HCT116 (cell line): ENCODE measurements around the gene SPACA4. TPM values are rescaled to one million over a fixed set of nuclear protein-coding genes. Genes with fewer than 3 reads are reported as not detected.

Source experiments
- ATAC-seq: fragments of 200-7000 bp; cut with Tn5 transposase; 2 replicates; pipeline ENCODE4 v1.9.1; 2020; ENCODE audit warnings: mild to moderate bottlenecking, moderate library complexity
- BruUV-seq: library from RNA; stranded (reverse); fragments of 400-500 nt; replicated peaks from 2 replicates; lab custom pipeline; 2021; lab: Mats Ljungman, UMichigan
- CTCF ChIA-PET: fragments of 300-600 bp; sonication (Branson Sonifier 250); formaldehyde crosslinking; loops from one replicate; lab custom pipeline; 2021; ENCODE audit warnings: antibody characterized with exemption; lab: Charles Lee
- POLR2A ChIA-PET: fragments of 300-600, 350-600 bp; sonication (Branson Sonifier 250); formaldehyde crosslinking; loops from one replicate; lab custom pipeline; 2021; ENCODE audit warnings: antibody characterized with exemption; lab: Charles Lee
- RAD21 ChIA-PET, 2 experiments: fragments of 300-600 bp; sonication (Branson Sonifier 250); formaldehyde crosslinking; loops; one replicate each; lab custom pipeline; 2023; ENCODE audit warnings: low total read pairs in 2 of 2; ENCODE audit not compliant: uncharacterized antibody in 2 of 2, unreplicated experiment in 2 of 2, low non-redundant PET in 1 of 2; lab: Charles Lee
- DNase-seq: peaks from one replicate; pipeline ENCODE4 v3.0.0-alpha.2; 2010; ENCODE audit warnings: low read depth, low spot score
- H2AFZ ChIP-seq: fragments of 200-600 bp; shearing (Covaris generic), sonication (generic); 2 replicates; pipeline ENCODE4 v1.6.1; 2017; ENCODE audit warnings: low read depth, mixed run types, mixed read lengths, antibody characterized with exemption, low read length; ENCODE audit not compliant: poor library complexity, severe bottlenecking
- H3K27ac ChIP-seq: 2 replicates; pipeline ENCODE4 v1.5.1; 2012; ENCODE audit warnings: low read depth, low read length
- H3K27me3 ChIP-seq: fragments of 200-600 bp; sonication (generic); 2 replicates; pipeline ENCODE4 v1.6.1; 2016; ENCODE audit warnings: mixed run types, low read length, mixed read lengths; ENCODE audit not compliant: insufficient read depth
- H3K36me3 ChIP-seq, 2 experiments: fragments of 200-500 bp in 1 of 2; fragments of 200-600 bp in 1 of 2; sonication (Bioruptor generic) in 1 of 2; sonication (generic) in 1 of 2; 2 replicates each; pipeline versions ENCODE4 v1.5.1 to v1.6.1; 2014 to 2016; ENCODE audit warnings: low read length in 2 of 2, inconsistent platforms in 1 of 2, mixed read lengths in 1 of 2, mixed run types in 1 of 2; ENCODE audit not compliant: insufficient read depth in 2 of 2, control insufficient read depth in 1 of 2
- H3K4me1 ChIP-seq, 2 experiments: fragments of 200-600 bp in 1 of 2; sonication (generic) in 1 of 2; 2 replicates each; pipeline versions ENCODE4 v1.5.1 to v1.6.1; 2012 to 2017; ENCODE audit warnings: low read length in 2 of 2, inconsistent platforms in 1 of 2, mild to moderate bottlenecking in 1 of 2, mixed read lengths in 1 of 2, mixed run types in 1 of 2, moderate library complexity in 1 of 2; ENCODE audit not compliant: insufficient read depth in 2 of 2, control insufficient read depth in 1 of 2
- H3K4me2 ChIP-seq: fragments of 200-600 bp; sonication (generic); 2 replicates; pipeline ENCODE4 v1.6.1; 2017; ENCODE audit warnings: mixed run types, low read length, mixed read lengths
- H3K4me3 ChIP-seq, 2 experiments: fragments of 200-600 bp in 1 of 2; sonication (generic) in 1 of 2; replicated peaks in 1 of 2; 2 replicates each; pipeline ENCODE4 v1.5.1; 2011 to 2016; ENCODE audit warnings: low read length in 2 of 2, control low read depth in 1 of 2, low read depth in 1 of 2, mild to moderate bottlenecking in 1 of 2, mixed read lengths in 1 of 2, mixed run types in 1 of 2
- H3K79me2 ChIP-seq: fragments of 200-600 bp; sonication (generic); 2 replicates; pipeline ENCODE4 v1.6.1; 2017; ENCODE audit warnings: mild to moderate bottlenecking, mixed run types, low read length, moderate library complexity, mixed read lengths; ENCODE audit not compliant: insufficient read depth
- H3K9ac ChIP-seq: fragments of 200-600 bp; sonication (generic); 2 replicates; pipeline ENCODE4 v1.6.1; 2016; ENCODE audit warnings: low read length, mixed read lengths
- H3K9me2 ChIP-seq: fragments of 200-600 bp; sonication (generic), shearing (Covaris generic); 2 replicates; pipeline ENCODE4 v1.6.1; 2017; ENCODE audit warnings: mixed run types, mild to moderate bottlenecking, moderate library complexity; ENCODE audit not compliant: insufficient read depth
- H3K9me3 ChIP-seq, 2 experiments: fragments of 200-500 bp in 1 of 2; fragments of 200-600 bp in 1 of 2; sonication (Bioruptor generic) in 1 of 2; sonication (generic) in 1 of 2; 2 replicates each; pipeline ENCODE4 v1.6.1; 2014 to 2017; ENCODE audit warnings: low read length in 2 of 2, mixed read lengths in 2 of 2, inconsistent platforms in 1 of 2, low read depth in 1 of 2, mild to moderate bottlenecking in 1 of 2, mixed run types in 1 of 2, moderate library complexity in 1 of 2; ENCODE audit not compliant: control insufficient read depth in 1 of 2, insufficient read depth in 1 of 2
- H4K20me1 ChIP-seq: fragments of 200-600 bp; sonication (generic), shearing (Covaris generic); 2 replicates; pipeline ENCODE4 v1.6.1; 2017; ENCODE audit warnings: mixed run types, mild to moderate bottlenecking, moderate library complexity; ENCODE audit not compliant: insufficient read depth
- CEBPB ChIP-seq: IDR thresholded peaks from 2 replicates; pipeline ENCODE4 v1.6.1; 2012; ENCODE audit warnings: low read depth
- CTCF ChIP-seq, 3 experiments: fragments of 200-600 bp in 1 of 3; sonication (generic) in 1 of 3; IDR thresholded peaks in 2 of 3; conservative IDR thresholded peaks in 1 of 3; 2 replicates each; pipeline ENCODE4 v1.5.1; 2012 to 2017; ENCODE audit warnings: low read depth in 2 of 3, low read length in 2 of 3, antibody characterized with exemption in 1 of 3, borderline replicate concordance in 1 of 3, control low read depth in 1 of 3, mild to moderate bottlenecking in 1 of 3, mixed read lengths in 1 of 3, mixed run types in 1 of 3, moderate library complexity in 1 of 3; ENCODE audit not compliant: insufficient read depth in 1 of 3
- RAD21 ChIP-seq: IDR thresholded peaks from 2 replicates; pipeline ENCODE4 v1.6.1; 2012; ENCODE audit warnings: low read depth, mild to moderate bottlenecking
- TCF7L2 ChIP-seq: IDR thresholded peaks from 2 replicates; pipeline ENCODE4 v1.7.0; 2011; ENCODE audit warnings: borderline replicate concordance, inconsistent platforms; ENCODE audit not compliant: insufficient read depth, insufficient read length; ENCODE audit errors: extremely low read depth
- ZNF274 ChIP-seq: fragments of 200-500 bp; sonication (Bioruptor generic); IDR thresholded peaks from 2 replicates; pipeline ENCODE4 v1.6.1; 2014; ENCODE audit warnings: mild to moderate bottlenecking, low read depth, low read length, inconsistent platforms
- intact Hi-C: fragments of 100-400 bp; cut with micrococcal nuclease; formaldehyde crosslinking; loops from 2 replicates; pipeline ENCODE4 v1.10.0; 2022
- total RNA-seq: library from RNA; stranded (reverse); gene quantifications from one replicate; pipeline ENCODE4 v1.2.1, GENCODE V29; 2021; ENCODE audit not compliant: unreplicated experiment

The SPACA4 gene
- total RNA-seq, 1 experiment from 2014 or later, result not detected

DNA sequence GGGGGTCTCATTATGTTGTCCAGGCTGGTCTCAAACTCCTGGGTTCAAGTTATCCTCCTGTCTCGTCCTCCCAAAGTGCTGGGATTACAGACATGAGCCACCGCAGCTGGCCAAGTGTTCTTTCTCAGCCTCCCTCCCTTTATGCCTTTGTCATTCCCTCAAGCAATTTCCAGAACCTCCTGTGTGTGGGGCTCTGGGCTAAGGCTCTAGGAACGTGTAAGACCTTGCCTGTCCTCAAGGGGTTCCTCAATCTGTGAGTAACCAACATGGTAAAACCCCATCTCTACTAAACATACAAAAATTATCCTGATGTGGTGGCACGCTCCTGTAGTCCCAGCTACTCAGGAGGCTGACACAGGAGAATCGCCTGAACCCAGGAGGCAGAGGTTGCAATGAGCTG, 15.5 kb upstream of the SPACA4 start:
- Histone ChIP-seq H3K9me3 (no peaks in the 10 kb centered on the region), H3K9me2 (no peaks in the 10 kb centered on the region), H4K20me1 (no peaks in the 10 kb centered on the region), H3K4me3 (no peak overlapping the region), H3K9ac (no peak overlapping the region), H3K79me2 (no peaks in the 10 kb centered on the region), H2AFZ (no peak overlapping the region), H3K27me3 (no peaks in the 10 kb centered on the region), H3K4me2 (no peak overlapping the region), H3K36me3 (no peaks in the 10 kb centered on the region), H3K27ac (no peak overlapping the region), H3K4me1 (peaks cover 6 to 24% of the 10 kb centered on the region in 2 experiments; a peak in 3 of 4 replicates)
- BruUV-seq, result no TSS peak
- CTCF ChIA-PET, result interaction anchor here (0.8 to 2.9 kb wide), 4 partner anchors 13 to 89 kb away, joined by 3 to 10 read pairs (median 4); no protein-coding TSS in a partner anchor
- RAD21 ChIA-PET, result no interaction called here
- intact Hi-C loops, result no loop called here
- TF ChIP-seq RAD21 (no peak; the same call in none of the 2 replicates), CTCF (IDR thresholded peaks at IDR 0.05 in 2 of 3, conservative IDR thresholded peaks at IDR 0.05 in 1 of 3; ENCODE audit: borderline replicate concordance in 1 of 3, insufficient read depth in 1 of 3, low read depth in 2 of 3, low read length in 2 of 3) (peak; percentile 20 to 40 (median 36); a peak in 4 of 6 replicates)
- ATAC-seq (peak; percentile 41; the same call in 1 of the 2 replicates), DNase-seq (no peak)
- POLR2A ChIA-PET, result no interaction called here

- Histone ChIP-seq H2AFZ (no peak overlapping the region), H3K9me3 (no peaks in the 10 kb centered on the region), H3K9me2 (no peaks in the 10 kb centered on the region), H3K4me3 (no peak overlapping the region), H3K9ac (no peak overlapping the region), H3K27me3 (no peaks in the 10 kb centered on the region), H4K20me1 (no peaks in the 10 kb centered on the region), H3K36me3 (no peaks in the 10 kb centered on the region), H3K27ac (no peak overlapping the region), H3K79me2 (no peaks in the 10 kb centered on the region), H3K4me1 (peaks cover 0 to 8% of the 10 kb centered on the region in 2 experiments; a peak in 2 of 4 replicates), H3K4me2 (no peak overlapping the region)
- ChIA-PET POLR2A (no interaction called here), RAD21 (no interaction called here), CTCF (interaction anchor here (0.7 to 1.1 kb wide), 2 partner anchors 14 to 105 kb away, joined by 3 to 5 read pairs; no protein-coding TSS in a partner anchor)
- ATAC-seq, result no peak
- intact Hi-C loops, result no loop called here
- no TSS peak for BruUV-seq
- no peak for TF ChIP-seq ZNF274
- TF ChIP-seq CEBPB, result no peak
- no peak for TF ChIP-seq TCF7L2
- no peak for DNase-seq
Observed at GRCh38 chr19:48595171-48595570, 11.4 kb upstream of the SPACA4 start.
